Measurements from ENCODE around the gene GHRH. TPM values are rescaled to one million over a fixed set of nuclear protein-coding genes. Genes with fewer than 3 reads are reported as not detected.

The GHRH gene
- total RNA-seq, result not detected in 2 replicates

DNA sequence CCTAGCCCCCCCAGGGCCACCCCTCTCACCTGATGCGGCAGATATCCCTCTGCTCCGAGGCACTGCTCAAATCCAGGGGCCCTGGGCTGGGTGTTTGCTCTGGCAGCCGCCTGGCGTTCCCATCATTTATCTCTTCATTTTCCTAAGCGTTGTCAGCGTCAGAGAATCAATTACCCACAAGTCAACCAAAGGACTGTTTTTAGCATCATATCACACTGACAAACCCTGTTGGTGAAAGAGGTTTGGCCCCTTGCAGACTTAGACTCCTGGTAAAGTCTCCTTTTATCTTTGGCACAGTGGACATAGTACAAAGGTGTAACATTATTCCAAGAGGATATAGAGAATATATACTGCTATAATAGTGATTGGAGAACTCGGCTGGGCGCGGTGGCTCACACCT, at the start of gene GHRH:
Gene GHRH (minus strand): TSS at position 101 of the 400 bp plus-strand sequence. CDS start 4,925 bp downstream, outside the sequence.

Other genes with a start within 250 kb of the GHRH start
- 12.9 and 29.5 TPM in 2 replicates for gene RBL1, start 165.8 kb downstream of the GHRH start, total RNA-seq
- 224 and 304 TPM in 2 replicates for gene RPN2, start 82.5 kb downstream of the GHRH start, total RNA-seq
- 1.1 and 1.4 TPM in 2 replicates for gene MROH8, start 82.3 kb downstream of the GHRH start, total RNA-seq
- 21.0 and 29.2 TPM in 2 replicates for gene MANBAL, start 27.8 kb upstream of the GHRH start, total RNA-seq
- gene SRC, start 84.3 kb upstream of the GHRH start, total RNA-seq, result 17.7 and 23.2 TPM in 2 replicates

Measured in uterine smooth muscle cell (primary cell).